GM11168 (cell line): Measurements from ENCODE around the gene IL1RN.
"Not testable (repeated sequence)": the region's sequence is repeated elsewhere in the genome, so short reads cannot be mapped to it uniquely, and the experiment has no call there.

Experiments used
- in situ Hi-C: fragments of 300-500 bp; cut with MboI; formaldehyde crosslinking; loops from one replicate; pipeline ENCODE4 v1.12.0; 2022; ENCODE audit warnings: low sequenced_read_pairs; ENCODE audit not compliant: unreplicated experiment

IL1RN gene

GRCh38 chr2:113126845-113127645, at the start of gene IL1RN:
Gene IL1RN, plus strand, starts transcription at chr2:113127598. Its CDS starts 27 bp downstream, at chr2:113127625.
- in situ Hi-C loops = no loop called here

- in situ Hi-C loops = no loop called here
These were observed 49.5 kb upstream of the IL1RN start for GRCh38 chr2:113077921-113078320.

- in situ Hi-C loops = no loop called here
These were observed 49.0 kb upstream of the IL1RN start for GRCh38 chr2:113078350-113078839.

GRCh38 chr2:113079131-113079530, 48.3 kb upstream of the IL1RN start:
- in situ Hi-C loops = no loop called here

- in situ Hi-C loops = no loop called here
These were observed 47.3 kb upstream of the IL1RN start for GRCh38 chr2:113080134-113080533.

GRCh38 chr2:113081488-113082210, 45.7 kb upstream of the IL1RN start:
- in situ Hi-C loops = no loop called here

GRCh38 chr2:113083296-113083695, 44.1 kb upstream of the IL1RN start:
- in situ Hi-C loops = no loop called here

- in situ Hi-C loops = no loop called here
These were observed 43.0 kb upstream of the IL1RN start for GRCh38 chr2:113084249-113085000.

- in situ Hi-C loops = no loop called here
These were observed 41.9 kb upstream of the IL1RN start for GRCh38 chr2:113085542-113085941.

- in situ Hi-C loops = no loop called here
These were observed 39.0 kb upstream of the IL1RN start for GRCh38 chr2:113088213-113088992.

- in situ Hi-C loops = no loop called here
These were observed 37.5 kb upstream of the IL1RN start for GRCh38 chr2:113089916-113090315.

- in situ Hi-C loops = no loop called here
These were observed 36.0 kb upstream of the IL1RN start for GRCh38 chr2:113091231-113091896.

- in situ Hi-C loops = no loop called here
These were observed 34.4 kb upstream of the IL1RN start for GRCh38 chr2:113092864-113093612.

GRCh38 chr2:113093613-113093977, 33.8 kb upstream of the IL1RN start:
- in situ Hi-C loops = no loop called here

- in situ Hi-C loops = not testable (repeated sequence)
These were observed 31.1 kb upstream of the IL1RN start for GRCh38 chr2:113096306-113096705.

GRCh38 chr2:113096842-113097618, 30.4 kb upstream of the IL1RN start:
- in situ Hi-C loops = not testable (repeated sequence)

- in situ Hi-C loops = no loop called here
These were observed 29.4 kb upstream of the IL1RN start for GRCh38 chr2:113098041-113098440.

- in situ Hi-C loops = no loop called here
These were observed 28.9 kb upstream of the IL1RN start for GRCh38 chr2:113098532-113098931.
